NOMO-1 treated with DMSO at 0.1 percent for 48 hours (cell line): ENCODE results near the gene TEX14.
"Not testable (repeated sequence)": the region's sequence is repeated elsewhere in the genome, so short reads cannot be mapped to it uniquely, and the experiment has no call there.

Source experiments
- DNase-seq: peaks from one replicate; lab custom pipeline; 2025; ENCODE audit not compliant: unreplicated experiment; lab: John Stamatoyannopoulos, UW

The TEX14 gene

DNA sequence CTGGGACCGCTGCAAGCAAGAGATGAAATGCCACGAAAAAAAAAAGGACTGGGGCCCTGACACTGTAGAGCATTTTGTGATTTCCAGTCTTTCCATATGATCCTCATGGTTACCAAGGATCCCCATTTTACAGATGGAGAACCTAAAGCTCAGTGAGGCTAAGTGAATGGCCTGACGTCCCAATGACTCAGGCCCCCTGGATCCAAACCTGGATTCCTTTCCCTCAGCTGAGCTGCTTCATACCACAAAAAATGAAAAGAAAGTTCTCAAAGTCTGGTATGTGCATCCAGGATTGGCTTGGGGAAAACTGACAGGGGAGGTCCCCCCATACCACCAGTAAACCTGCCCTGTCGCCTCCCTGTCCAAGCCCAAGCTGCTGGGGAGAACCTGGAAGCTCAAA is 80.5 kb downstream of the TEX14 start:
- no peak for DNase-seq

DNA sequence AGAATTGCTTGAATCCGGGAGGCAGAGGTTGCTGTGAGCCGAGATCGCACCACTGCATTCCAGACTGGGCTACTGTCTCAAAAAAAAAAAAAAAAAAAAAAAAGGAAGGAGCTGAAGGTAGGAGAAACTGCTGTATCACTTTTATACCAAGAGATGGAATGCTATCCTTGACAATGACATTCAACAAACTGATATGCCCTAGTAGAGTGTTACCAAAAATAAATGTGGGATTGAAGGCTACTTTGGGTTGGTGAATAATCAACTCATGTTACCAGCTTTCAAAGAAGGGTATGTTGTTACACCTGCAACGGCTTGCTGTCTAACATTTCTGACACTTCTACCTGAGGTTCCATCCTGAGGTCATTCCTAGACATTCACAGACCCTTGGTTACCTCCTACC is 84.9 kb downstream of the TEX14 start:
- DNase-seq: no peak

GRCh38 chr17:58605986-58606385 is 85.9 kb downstream of the TEX14 start:
- DNase-seq: no peak

- no peak for DNase-seq
These were observed 86.4 kb downstream of the TEX14 start for GRCh38 chr17:58605470-58605869.

DNA sequence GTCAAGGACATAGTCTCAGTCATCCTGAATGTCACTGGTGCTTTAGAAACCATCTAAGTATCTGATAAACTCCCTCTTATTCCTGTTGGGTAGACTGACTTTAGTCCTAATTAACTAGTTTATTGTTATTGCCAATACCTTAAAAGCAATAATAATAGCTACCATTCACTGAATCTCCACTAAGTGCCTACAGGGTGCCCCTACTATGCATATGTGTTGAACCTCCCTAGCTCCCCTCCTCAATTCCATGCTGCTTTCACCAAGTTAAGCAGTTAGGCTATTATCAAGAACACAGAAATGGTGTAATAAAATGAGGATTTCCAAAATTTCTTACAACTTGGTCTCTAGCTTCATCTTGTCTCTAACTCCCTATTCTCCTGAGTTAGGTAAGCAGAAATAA is 89.9 kb downstream of the TEX14 start:
- no peak for DNase-seq

GRCh38 chr17:58597371-58597770 is 94.5 kb downstream of the TEX14 start:
- DNase-seq: no peak

DNA sequence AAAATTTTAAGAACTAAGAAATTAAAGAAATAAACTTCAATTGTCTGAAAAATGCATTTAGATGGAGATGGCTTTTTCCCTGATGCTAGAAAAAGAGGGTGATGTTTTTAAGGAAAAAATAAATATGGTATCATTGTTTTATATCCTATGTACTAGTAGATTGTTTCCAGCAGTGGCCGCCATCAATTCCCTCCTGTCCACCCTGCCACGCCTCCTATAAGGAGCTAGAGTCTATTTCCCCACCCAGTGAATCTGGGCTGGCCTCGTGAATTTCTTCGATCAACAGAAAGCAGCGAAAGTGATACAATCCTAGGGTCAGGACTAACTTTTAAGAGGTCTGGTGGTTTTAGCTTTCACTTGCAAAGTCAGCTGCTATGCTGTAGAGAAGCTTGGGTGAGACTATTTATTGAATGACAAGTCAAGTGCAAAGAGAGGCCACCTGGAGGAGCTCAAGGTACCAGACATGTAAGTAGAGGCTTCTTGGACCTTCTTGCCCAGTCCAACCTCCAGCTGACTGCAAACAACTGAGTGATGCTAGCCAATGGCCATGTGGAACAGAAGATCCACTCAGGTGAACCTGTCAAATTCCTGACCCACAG is 96.6 kb downstream of the TEX14 start:
- DNase-seq: no peak

GRCh38 chr17:58593123-58593522 is 98.7 kb downstream of the TEX14 start:
- DNase-seq: no peak

- DNase-seq: no peak
These were observed 100.4 kb downstream of the TEX14 start for GRCh38 chr17:58591455-58591854.

- no peak for DNase-seq
These were observed 101.5 kb downstream of the TEX14 start for GRCh38 chr17:58590377-58590776.

DNA sequence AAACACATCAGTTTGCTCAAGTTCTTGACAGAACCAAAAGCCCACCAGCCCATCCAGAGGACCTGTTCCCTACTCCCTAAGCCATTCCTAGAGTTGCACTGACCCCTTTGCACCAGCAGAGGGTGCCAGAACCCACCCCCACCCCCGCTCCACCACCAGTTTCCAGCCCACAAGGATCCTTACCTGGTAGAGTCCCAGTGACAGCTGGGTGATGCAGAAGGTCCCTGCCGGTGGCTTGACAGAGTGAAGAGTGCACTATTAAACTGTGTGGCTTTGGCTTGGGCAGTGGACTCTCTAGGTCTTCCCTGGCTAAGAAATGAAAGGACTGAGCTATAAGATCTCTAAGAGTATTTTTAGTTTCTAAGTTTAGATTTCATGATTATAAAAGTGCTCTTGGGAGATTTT is 104.1 kb downstream of the TEX14 start:
- peak; percentile 25 for DNase-seq

- DNase-seq: no peak
These were observed 105.7 kb downstream of the TEX14 start for GRCh38 chr17:58586009-58586644.

DNA sequence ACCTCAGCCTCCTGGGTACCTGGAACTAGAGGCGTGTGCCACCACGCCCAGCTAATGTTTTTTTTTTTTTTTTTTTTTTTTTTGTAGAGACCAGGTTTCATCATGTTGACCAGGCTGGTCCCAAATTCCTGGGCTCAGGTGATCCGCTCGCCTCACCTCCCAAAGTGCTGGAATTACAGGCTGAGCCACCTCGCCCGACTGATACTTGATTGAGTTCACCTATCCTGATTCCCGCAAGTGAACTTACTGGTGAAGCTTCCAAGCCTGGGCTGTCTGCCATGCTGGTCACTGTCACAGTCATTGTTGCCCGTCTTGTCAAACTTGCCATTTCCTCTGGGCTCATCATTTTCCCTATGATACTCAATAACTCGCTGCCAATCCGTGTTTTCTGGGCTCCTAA is 106.3 kb downstream of the TEX14 start:
- no peak for DNase-seq

DNA sequence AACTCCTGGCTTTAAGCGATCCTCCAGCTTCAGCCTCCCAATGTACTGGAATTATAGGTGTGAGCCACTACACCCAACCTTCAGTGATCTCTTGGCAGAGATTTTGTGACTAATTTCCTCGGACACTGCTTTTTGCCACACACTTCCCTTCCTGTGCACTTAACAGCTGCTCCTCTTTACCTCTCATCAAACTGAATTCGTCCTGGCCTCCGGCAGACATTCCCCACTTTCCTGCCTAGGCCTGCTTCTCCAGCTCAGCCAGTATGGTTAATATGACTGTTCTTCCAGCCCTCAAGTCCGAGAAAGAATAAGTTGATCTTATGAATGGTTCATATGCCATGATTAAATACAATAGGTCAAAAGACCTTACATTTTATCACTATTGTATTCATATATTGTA is 108.4 kb downstream of the TEX14 start:
- DNase-seq: no peak

GRCh38 chr17:58582718-58583117 is 109.1 kb downstream of the TEX14 start:
- not testable (repeated sequence) for DNase-seq

DNA sequence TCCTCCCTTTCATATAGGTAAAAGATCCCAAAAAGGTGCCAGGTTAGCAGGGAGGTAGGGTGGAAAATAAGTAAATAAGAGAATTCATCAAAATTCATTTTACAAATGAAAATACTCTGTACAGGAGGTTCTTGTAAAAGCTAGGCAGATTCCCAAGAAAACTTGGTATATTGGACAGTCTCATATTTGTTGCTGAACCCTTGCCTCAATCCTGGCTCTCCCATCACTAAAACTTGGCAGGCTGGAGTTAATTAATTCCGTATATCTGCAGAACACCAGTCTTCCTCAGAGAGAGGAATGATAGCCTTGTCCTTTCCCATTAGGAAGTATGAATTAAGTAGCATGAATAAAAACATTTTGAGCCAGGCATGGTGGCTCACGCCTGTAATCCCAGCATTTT is 111.2 kb downstream of the TEX14 start:
- DNase-seq: no peak

DNA sequence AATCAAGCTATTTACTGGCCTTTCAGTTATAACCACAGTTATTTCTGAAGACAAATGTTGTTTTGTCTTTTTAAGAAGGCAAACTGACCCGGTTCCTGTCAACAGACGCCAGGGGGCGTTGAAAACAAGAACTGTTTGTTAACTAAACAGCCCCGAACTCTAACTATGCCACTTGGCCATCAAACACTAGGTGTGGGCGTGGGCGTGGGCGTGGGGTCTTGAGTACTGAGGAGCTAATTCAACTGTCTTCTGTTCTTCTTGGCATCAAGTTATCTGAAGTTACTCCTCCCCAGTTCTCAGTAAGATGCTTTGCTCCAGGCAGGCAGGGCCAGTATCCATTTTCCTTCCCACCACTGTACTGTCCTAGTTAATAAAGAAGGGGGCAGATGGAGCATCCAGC is 114.1 kb downstream of the TEX14 start:
- DNase-seq: peak; percentile 31

DNA sequence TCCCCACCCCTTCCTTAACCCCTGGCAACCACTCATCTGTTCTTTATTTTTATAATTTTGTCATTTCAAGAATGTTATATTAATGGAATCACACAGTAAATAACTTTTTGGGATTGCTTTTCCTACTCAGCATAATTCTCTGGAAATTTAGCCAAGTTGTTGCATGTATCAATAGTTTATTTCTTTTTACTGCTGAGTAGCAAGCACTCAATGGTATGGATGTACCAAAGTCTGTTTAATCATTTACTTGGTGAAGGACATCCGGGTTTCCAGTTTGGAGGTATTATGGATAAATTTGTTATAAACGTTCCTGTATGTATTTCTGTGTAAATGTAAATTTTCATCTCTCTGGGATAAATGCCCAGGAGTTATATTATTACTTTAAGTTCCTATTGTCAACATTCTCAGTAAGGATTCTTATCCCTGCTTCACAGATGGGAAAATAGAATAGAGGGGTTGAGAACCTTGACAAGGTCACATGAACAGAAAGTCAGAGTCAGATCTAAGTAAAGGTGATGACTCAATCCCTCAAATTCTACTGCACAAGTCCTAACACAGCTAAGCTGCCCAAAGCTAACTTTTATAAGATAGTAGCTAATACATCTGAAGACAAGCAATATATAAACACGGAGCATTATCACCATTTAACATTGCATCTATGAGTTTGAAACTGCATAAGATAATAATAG is 115.0 kb downstream of the TEX14 start:
- DNase-seq: no peak

GRCh38 chr17:58575511-58575910 is 116.3 kb downstream of the TEX14 start:
- DNase-seq: no peak

- no peak for DNase-seq
These were observed 117.8 kb downstream of the TEX14 start for GRCh38 chr17:58574025-58574424.

GRCh38 chr17:58572846-58573245 is 119.0 kb downstream of the TEX14 start:
- no peak for DNase-seq

GRCh38 chr17:58570758-58571157 is 121.1 kb downstream of the TEX14 start:
- no peak for DNase-seq

- DNase-seq: peak; percentile 72
These were observed 122.6 kb downstream of the TEX14 start for GRCh38 chr17:58569196-58569595.
